Hippocampal formation (tissue), 2 donors: Measurements from ENCODE around the gene ITPKB.
"Not testable (repeated sequence)": the region's sequence is repeated elsewhere in the genome, so short reads cannot be mapped to it uniquely, and the experiment has no call there.

Source experiments
- DNase-seq, 2 donors: peaks; one replicate each; lab custom pipeline; 2025; lab: John Stamatoyannopoulos, UW

The ITPKB gene

GRCh38 chr1:226602186-226603021 is 136.7 kb downstream of the ITPKB start:
- no peak for DNase-seq

- no peak for DNase-seq
Observed at GRCh38 chr1:226601456-226601855, 137.6 kb downstream of the ITPKB start.

GRCh38 chr1:226600254-226600653 is 138.8 kb downstream of the ITPKB start:
- DNase-seq, result no peak

GRCh38 chr1:226599636-226600238 is 139.3 kb downstream of the ITPKB start:
- no peak for DNase-seq

GRCh38 chr1:226598955-226599354 is 140.1 kb downstream of the ITPKB start:
- DNase-seq, result not testable (repeated sequence)

GRCh38 chr1:226598455-226598849 is 140.6 kb downstream of the ITPKB start:
- no peak for DNase-seq

GRCh38 chr1:226597616-226598454 is 141.2 kb downstream of the ITPKB start:
- no peak for DNase-seq

- DNase-seq, result no peak
Observed at GRCh38 chr1:226596531-226597165, 142.4 kb downstream of the ITPKB start.

- DNase-seq, result no peak
Observed at GRCh38 chr1:226593541-226593940, 145.5 kb downstream of the ITPKB start.

- no peak for DNase-seq
Observed at GRCh38 chr1:226590614-226591013, 148.5 kb downstream of the ITPKB start.

- DNase-seq, result no peak
Observed at GRCh38 chr1:226589008-226589733, 149.9 kb downstream of the ITPKB start.

GRCh38 chr1:226588484-226588883 is 150.6 kb downstream of the ITPKB start:
- no peak for DNase-seq

- no peak for DNase-seq
Observed at GRCh38 chr1:226586650-226587422, 152.2 kb downstream of the ITPKB start.

- no peak for DNase-seq
Observed at GRCh38 chr1:226586116-226586515, 153.0 kb downstream of the ITPKB start.

- DNase-seq, result no peak
Observed at GRCh38 chr1:226584164-226584563, 154.9 kb downstream of the ITPKB start.

GRCh38 chr1:226582966-226583365 is 156.1 kb downstream of the ITPKB start:
- no peak for DNase-seq
